ENCODE data around the gene LMX1A.

LMX1A gene

DNA sequence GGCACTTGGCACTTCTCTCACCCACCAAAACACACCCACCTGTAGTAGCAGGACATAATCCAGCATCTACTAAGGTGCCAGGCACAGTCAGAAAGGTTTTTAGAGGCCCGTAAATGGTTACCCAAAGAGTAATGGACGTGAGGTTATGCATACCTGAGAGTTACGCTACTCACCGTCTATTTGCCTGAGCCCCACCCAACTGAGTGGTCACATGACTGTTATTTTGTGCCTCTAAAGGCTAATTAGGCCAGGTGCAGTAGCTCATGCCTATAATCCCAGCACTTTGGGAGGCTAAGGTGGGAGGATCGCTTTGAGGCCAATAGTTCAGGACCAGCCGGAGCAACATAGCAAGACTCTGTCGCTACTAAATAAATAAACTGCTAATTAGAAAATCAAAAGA lies 11.0 kb downstream of the LMX1A start:
- 54% methylated on average over 4 of the region's 7 CpGs for WGBS
- no peaks in the 10 kb centered on the region for H3K79me1 ChIP-seq (replicated peaks; ENCODE audit: low read length, poor library complexity, severe bottlenecking)
- peaks cover 28 to 42% of the 10 kb centered on the region in 2 experiments for H3K27me3 ChIP-seq (ENCODE audit: control insufficient read depth in 1 of 2, insufficient read depth in 1 of 2, low read length in 2 of 2)
- H4K91ac ChIP-seq (ENCODE audit: low read length), result no peak overlapping the region
- H2BK5ac ChIP-seq (ENCODE audit: low read depth, low read length, poor library complexity, severe bottlenecking), result no peak overlapping the region
- no peak overlapping the region for H3K4ac ChIP-seq (ENCODE audit: low read depth in 1 of 2, low read length in 2 of 2)
- H4K8ac ChIP-seq (ENCODE audit: low read length), result no peak overlapping the region
- no peak overlapping the region for H3K9ac ChIP-seq (ENCODE audit: low read length)
- H3K4me1 ChIP-seq (ENCODE audit: control insufficient read depth, insufficient read depth, low read depth, low read length), result no peaks in the 10 kb centered on the region
- no peak overlapping the region for H3K4me2 ChIP-seq (ENCODE audit: low read length, poor library complexity, severe bottlenecking)
- H3K36me3 ChIP-seq (ENCODE audit: control insufficient read depth in 1 of 2, insufficient read depth in 2 of 2, low read depth in 1 of 2, low read length in 2 of 2), result no peaks in the 10 kb centered on the region
- H3K18ac ChIP-seq (ENCODE audit: low read depth in 1 of 2, low read length in 2 of 2), result no peak overlapping the region
- H2BK120ac ChIP-seq (ENCODE audit: low read depth, low read length), result no peak overlapping the region
- no peak for DNase-seq
- H2AFZ ChIP-seq (ENCODE audit: low read depth, low read length), result no peak overlapping the region
- no peak overlapping the region for H3K14ac ChIP-seq (ENCODE audit: low read length in 2 of 2)
- no peaks in the 10 kb centered on the region for H3K9me3 ChIP-seq (ENCODE audit: control insufficient read depth, low read length)
- no peak overlapping the region for H3K27ac ChIP-seq (ENCODE audit: low read length, poor library complexity, severe bottlenecking)
- H2BK12ac ChIP-seq (ENCODE audit: low read length in 2 of 2), result no peak overlapping the region
- H2BK15ac ChIP-seq (ENCODE audit: low read depth, poor library complexity, severe bottlenecking), result no peak overlapping the region
- no peak overlapping the region for H3K23ac ChIP-seq (ENCODE audit: low read length in 2 of 2)
- no peak overlapping the region for H3K4me3 ChIP-seq (ENCODE audit: insufficient read depth in 1 of 2, low read depth in 1 of 2, low read length in 2 of 2)
- H2AK5ac ChIP-seq (ENCODE audit: low read length, severe bottlenecking), result no peak overlapping the region

DNA sequence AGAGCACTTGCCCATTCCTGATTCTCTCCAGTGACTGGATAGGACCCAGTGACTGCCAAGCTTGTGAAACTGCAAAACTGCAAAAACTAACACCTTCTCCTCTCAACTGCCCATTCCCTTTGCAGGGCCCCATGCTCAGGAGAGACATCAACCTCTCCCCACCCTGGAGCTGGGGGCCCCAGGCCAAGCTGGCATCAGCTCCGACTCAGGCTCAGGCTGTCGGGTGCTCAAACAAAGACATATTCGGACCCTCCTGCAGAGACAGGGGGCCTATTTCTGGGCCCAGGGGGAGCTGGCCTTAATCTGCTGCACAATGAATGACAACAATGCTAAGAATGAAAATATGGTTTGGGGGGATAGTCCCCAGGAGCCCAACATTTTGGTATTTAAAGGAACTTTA lies 11.8 kb downstream of the LMX1A start:
- H3K4me2 ChIP-seq (ENCODE audit: low read length, poor library complexity, severe bottlenecking), result no peak overlapping the region
- H3K23ac ChIP-seq (ENCODE audit: low read length in 2 of 2), result no peak overlapping the region
- H3K4ac ChIP-seq (ENCODE audit: low read depth in 1 of 2, low read length in 2 of 2), result no peak overlapping the region
- H2BK120ac ChIP-seq (ENCODE audit: low read depth, low read length), result no peak overlapping the region
- no peak overlapping the region for H2BK5ac ChIP-seq (ENCODE audit: low read depth, low read length, poor library complexity, severe bottlenecking)
- no peaks in the 10 kb centered on the region for H3K9me3 ChIP-seq (ENCODE audit: control insufficient read depth, low read length)
- H2BK12ac ChIP-seq (ENCODE audit: low read length in 2 of 2), result no peak overlapping the region
- no peaks in the 10 kb centered on the region for H3K79me1 ChIP-seq (replicated peaks; ENCODE audit: low read length, poor library complexity, severe bottlenecking)
- H3K27me3 ChIP-seq (ENCODE audit: control insufficient read depth in 1 of 2, insufficient read depth in 1 of 2, low read length in 2 of 2), result peaks cover 28 to 43% of the 10 kb centered on the region in 2 experiments
- no peak overlapping the region for H2AK5ac ChIP-seq (ENCODE audit: low read length, severe bottlenecking)
- H2AFZ ChIP-seq (ENCODE audit: low read depth, low read length), result no peak overlapping the region
- H2BK15ac ChIP-seq (ENCODE audit: low read depth, poor library complexity, severe bottlenecking), result no peak overlapping the region
- H3K4me1 ChIP-seq (ENCODE audit: control insufficient read depth, insufficient read depth, low read depth, low read length), result no peaks in the 10 kb centered on the region
- no peak for DNase-seq
- H3K36me3 ChIP-seq (ENCODE audit: control insufficient read depth in 1 of 2, insufficient read depth in 2 of 2, low read depth in 1 of 2, low read length in 2 of 2), result no peaks in the 10 kb centered on the region
- no peak overlapping the region for H3K9ac ChIP-seq (ENCODE audit: low read length)
- no peak overlapping the region for H3K18ac ChIP-seq (ENCODE audit: low read depth in 1 of 2, low read length in 2 of 2)
- H3K27ac ChIP-seq (ENCODE audit: low read length, poor library complexity, severe bottlenecking), result no peak overlapping the region
- H4K8ac ChIP-seq (ENCODE audit: low read length), result no peak overlapping the region
- H3K14ac ChIP-seq (ENCODE audit: low read length in 2 of 2), result no peak overlapping the region
- 92% methylated on average over 3 of the region's 3 CpGs for WGBS
- no peak overlapping the region for H4K91ac ChIP-seq (ENCODE audit: low read length)
- no peak overlapping the region for H3K4me3 ChIP-seq (ENCODE audit: insufficient read depth in 1 of 2, low read depth in 1 of 2, low read length in 2 of 2)

DNA sequence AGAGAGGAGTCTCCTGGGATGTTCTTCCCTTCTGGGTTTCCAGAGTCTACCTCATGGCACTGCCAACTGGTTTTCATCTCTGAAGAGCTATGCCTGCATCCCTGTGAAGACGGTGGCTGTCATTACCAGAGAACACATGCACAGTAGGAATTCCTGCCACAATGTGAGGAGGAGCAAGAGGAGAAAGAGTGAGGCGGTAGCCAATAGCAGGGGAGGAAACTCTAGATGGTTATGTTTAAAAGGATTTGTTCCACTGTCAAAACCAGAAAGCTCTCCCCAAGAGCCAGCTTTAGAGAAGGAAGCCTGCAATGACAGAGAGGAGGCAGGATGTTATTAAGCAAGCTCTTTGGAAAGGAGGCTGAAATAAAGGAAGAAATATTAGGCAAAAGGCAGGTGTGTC lies 12.3 kb downstream of the LMX1A start:
- H2BK120ac ChIP-seq (ENCODE audit: low read depth, low read length), result no peak overlapping the region
- no peak overlapping the region for H2BK15ac ChIP-seq (ENCODE audit: low read depth, poor library complexity, severe bottlenecking)
- no peak for DNase-seq
- H3K27ac ChIP-seq (ENCODE audit: low read length, poor library complexity, severe bottlenecking), result no peak overlapping the region
- no peak overlapping the region for H3K4ac ChIP-seq (ENCODE audit: low read depth in 1 of 2, low read length in 2 of 2)
- H3K36me3 ChIP-seq (ENCODE audit: control insufficient read depth in 1 of 2, insufficient read depth in 2 of 2, low read depth in 1 of 2, low read length in 2 of 2), result no peaks in the 10 kb centered on the region
- no peak overlapping the region for H3K4me2 ChIP-seq (ENCODE audit: low read length, poor library complexity, severe bottlenecking)
- no peak overlapping the region for H3K23ac ChIP-seq (ENCODE audit: low read length in 2 of 2)
- H3K4me1 ChIP-seq (ENCODE audit: control insufficient read depth, insufficient read depth, low read depth, low read length), result no peaks in the 10 kb centered on the region
- no peak overlapping the region for H4K91ac ChIP-seq (ENCODE audit: low read length)
- H4K8ac ChIP-seq (ENCODE audit: low read length), result no peak overlapping the region
- H2BK12ac ChIP-seq (ENCODE audit: low read length in 2 of 2), result no peak overlapping the region
- no peak overlapping the region for H3K9ac ChIP-seq (ENCODE audit: low read length)
- peaks cover 24 to 43% of the 10 kb centered on the region in 2 experiments for H3K27me3 ChIP-seq (ENCODE audit: control insufficient read depth in 1 of 2, insufficient read depth in 1 of 2, low read length in 2 of 2)
- H3K14ac ChIP-seq (ENCODE audit: low read length in 2 of 2), result no peak overlapping the region
- H2AK5ac ChIP-seq (ENCODE audit: low read length, severe bottlenecking), result no peak overlapping the region
- 63% methylated on average over 2 of the region's 2 CpGs for WGBS
- no peaks in the 10 kb centered on the region for H3K9me3 ChIP-seq (ENCODE audit: control insufficient read depth, low read length)
- H2AFZ ChIP-seq (ENCODE audit: low read depth, low read length), result no peak overlapping the region
- no peaks in the 10 kb centered on the region for H3K79me1 ChIP-seq (replicated peaks; ENCODE audit: low read length, poor library complexity, severe bottlenecking)
- no peak overlapping the region for H2BK5ac ChIP-seq (ENCODE audit: low read depth, low read length, poor library complexity, severe bottlenecking)
- no peak overlapping the region for H3K18ac ChIP-seq (ENCODE audit: low read depth in 1 of 2, low read length in 2 of 2)
- H3K4me3 ChIP-seq (ENCODE audit: insufficient read depth in 1 of 2, low read depth in 1 of 2, low read length in 2 of 2), result no peak overlapping the region

DNA sequence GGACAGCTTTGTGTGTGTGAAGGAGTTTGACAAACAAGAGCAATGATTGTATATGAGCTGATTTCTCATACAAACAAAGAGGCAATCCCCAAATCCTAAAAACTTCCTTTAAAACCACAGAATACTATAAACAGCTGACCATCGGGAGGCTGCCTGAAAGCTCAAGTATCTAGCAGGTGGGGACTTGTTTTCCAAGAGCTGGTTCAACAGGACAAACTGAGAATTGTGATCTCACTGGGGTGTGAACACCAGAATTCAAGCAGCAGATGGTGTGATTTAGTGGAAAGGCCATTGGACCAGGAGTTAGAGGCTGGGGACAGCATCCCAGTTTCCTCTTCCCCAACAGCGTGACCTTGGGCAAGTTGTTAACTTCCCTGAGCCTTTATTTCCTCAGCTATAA lies 13.9 kb downstream of the LMX1A start:
- Histone ChIP-seq H3K79me1 (replicated peaks; ENCODE audit: low read length, poor library complexity, severe bottlenecking) (no peaks in the 10 kb centered on the region), H2BK12ac (ENCODE audit: low read length in 2 of 2) (no peak overlapping the region), H2BK15ac (ENCODE audit: low read depth, poor library complexity, severe bottlenecking) (no peak overlapping the region), H3K4me3 (ENCODE audit: insufficient read depth in 1 of 2, low read depth in 1 of 2, low read length in 2 of 2) (no peak overlapping the region), H3K23ac (ENCODE audit: low read length in 2 of 2) (no peak overlapping the region), H3K4ac (ENCODE audit: low read depth in 1 of 2, low read length in 2 of 2) (no peak overlapping the region), H2AK5ac (ENCODE audit: low read length, severe bottlenecking) (no peak overlapping the region), H3K27ac (ENCODE audit: low read length, poor library complexity, severe bottlenecking) (no peak overlapping the region), H3K27me3 (ENCODE audit: control insufficient read depth in 1 of 2, insufficient read depth in 1 of 2, low read length in 2 of 2) (peaks cover 17 to 37% of the 10 kb centered on the region in 2 experiments), H3K4me2 (ENCODE audit: low read length, poor library complexity, severe bottlenecking) (no peak overlapping the region), H2AFZ (ENCODE audit: low read depth, low read length) (no peak overlapping the region), H3K4me1 (ENCODE audit: control insufficient read depth, insufficient read depth, low read depth, low read length) (no peaks in the 10 kb centered on the region), H2BK120ac (ENCODE audit: low read depth, low read length) (no peak overlapping the region), H3K14ac (ENCODE audit: low read length in 2 of 2) (no peak overlapping the region), H3K9ac (ENCODE audit: low read length) (no peak overlapping the region), H3K36me3 (ENCODE audit: control insufficient read depth in 1 of 2, insufficient read depth in 2 of 2, low read depth in 1 of 2, low read length in 2 of 2) (no peaks in the 10 kb centered on the region), H3K9me3 (ENCODE audit: control insufficient read depth, low read length) (no peaks in the 10 kb centered on the region), H3K18ac (ENCODE audit: low read depth in 1 of 2, low read length in 2 of 2) (no peak overlapping the region), H4K91ac (ENCODE audit: low read length) (no peak overlapping the region), H4K8ac (ENCODE audit: low read length) (no peak overlapping the region), H2BK5ac (ENCODE audit: low read depth, low read length, poor library complexity, severe bottlenecking) (no peak overlapping the region)
- WGBS, result 86% methylated on average over 1 of the region's 2 CpGs
- DNase-seq, result no peak

All from mesenchymal stem cell (in vitro differentiated cells and primary cell).